Lung microvascular endothelial cell (primary cell): ENCODE measurements around the gene ZAP70. TPM values are rescaled to one million over a fixed set of nuclear protein-coding genes. Genes with fewer than 3 reads are reported as not detected.
"Not testable (repeated sequence)": the region's sequence is repeated elsewhere in the genome, so short reads cannot be mapped to it uniquely, and the experiment has no call there.

Source experiments
- DNase-seq, 2 donors: peaks; one replicate each; pipeline versions ENCODE4 v3.0.0 to v3.0.0-alpha.2; 2010; ENCODE audit warnings: low read depth in 2 of 2
- total RNA-seq: library from RNA; depleted of rRNA; stranded (reverse); fragments of >200 nt; gene quantifications from 2 replicates; pipeline ENCODE4 v1.2.1, GENCODE V29; 2014

Gene ZAP70
- total RNA-seq, result under 0.01 TPM in 1 of 2 replicates, not detected in the other

- no peak for DNase-seq
Observed at GRCh38 chr2:97713296-97714083, at the start of gene ZAP70. Gene ZAP70, plus strand, starts transcription at chr2:97713576. Its CDS starts 10,461 bp downstream, at chr2:97724037.

- DNase-seq, result no peak
Observed at GRCh38 chr2:97663626-97663961, 49.8 kb upstream of the ZAP70 start.

- DNase-seq, result peak; percentile 99
Observed at GRCh38 chr2:97663962-97664635, 49.3 kb upstream of the ZAP70 start, which contains the start of gene ACTR1B. Gene ACTR1B, minus strand, starts transcription at chr2:97664044. Its CDS starts 154 bp downstream, at chr2:97663890.

- no peak for DNase-seq
Observed at GRCh38 chr2:97664636-97664970, 48.8 kb upstream of the ZAP70 start.

- no peak for DNase-seq
Observed at GRCh38 chr2:97669448-97669847, 43.9 kb upstream of the ZAP70 start, which contains the start of gene C2orf92. Gene C2orf92, plus strand, starts transcription at chr2:97669713. Its CDS starts 76 bp downstream, at chr2:97669789.

GRCh38 chr2:97670471-97670870 is 42.9 kb upstream of the ZAP70 start:
- DNase-seq, result no peak

- DNase-seq, result no peak
Observed at GRCh38 chr2:97671526-97671925, 41.9 kb upstream of the ZAP70 start.

- not testable (repeated sequence) for DNase-seq
Observed at GRCh38 chr2:97672606-97673140, 40.7 kb upstream of the ZAP70 start.

GRCh38 chr2:97673182-97673914 is 40.0 kb upstream of the ZAP70 start:
- peak in 1 of 2 donors; percentile 46 for DNase-seq

- no peak for DNase-seq
Observed at GRCh38 chr2:97673915-97674283, 39.5 kb upstream of the ZAP70 start.

GRCh38 chr2:97675430-97676113 is 37.8 kb upstream of the ZAP70 start:
- no peak for DNase-seq

GRCh38 chr2:97676620-97677019 is 36.8 kb upstream of the ZAP70 start:
- DNase-seq, result no peak

- DNase-seq, result peak; percentile 53 to 61
Observed at GRCh38 chr2:97677480-97677879, 35.9 kb upstream of the ZAP70 start.

- DNase-seq, result no peak
Observed at GRCh38 chr2:97678298-97678697, 35.1 kb upstream of the ZAP70 start.

- DNase-seq, result not testable (repeated sequence)
Observed at GRCh38 chr2:97687235-97687634, 26.1 kb upstream of the ZAP70 start.

GRCh38 chr2:97688062-97688827 is 25.1 kb upstream of the ZAP70 start:
- DNase-seq, result no peak

GRCh38 chr2:97691166-97691565 is 22.2 kb upstream of the ZAP70 start:
- DNase-seq, result no peak

- DNase-seq, result no peak
Observed at GRCh38 chr2:97693476-97693875, 19.9 kb upstream of the ZAP70 start.

- no peak for DNase-seq
Observed at GRCh38 chr2:97695744-97696143, 17.6 kb upstream of the ZAP70 start.
